ENCODE results near the gene INTS4. TPM values are rescaled to one million over a fixed set of nuclear protein-coding genes. Genes with fewer than 3 reads are reported as not detected.
A peak's percentile ranks its signal among the peaks of the same experiment; 100 is the strongest.
"Not testable (repeated sequence)": the region's sequence is repeated elsewhere in the genome, so short reads cannot be mapped to it uniquely, and the experiment has no call there.

Gene INTS4
- total RNA-seq, 1 donor from 2014 or later: 32.5 TPM

GRCh38 chr11:77942465-77942864, 52.0 kb downstream of the INTS4 start:
- not testable (repeated sequence) for H3K27me3 ChIP-seq (ENCODE audit: control insufficient read depth, insufficient read depth, low read length); H3K36me3 ChIP-seq (ENCODE audit: control insufficient read depth, insufficient read depth, low read length); DNase-seq (ENCODE audit: low read depth); H3K4me3 ChIP-seq (ENCODE audit: low read depth, low read length)

DNA sequence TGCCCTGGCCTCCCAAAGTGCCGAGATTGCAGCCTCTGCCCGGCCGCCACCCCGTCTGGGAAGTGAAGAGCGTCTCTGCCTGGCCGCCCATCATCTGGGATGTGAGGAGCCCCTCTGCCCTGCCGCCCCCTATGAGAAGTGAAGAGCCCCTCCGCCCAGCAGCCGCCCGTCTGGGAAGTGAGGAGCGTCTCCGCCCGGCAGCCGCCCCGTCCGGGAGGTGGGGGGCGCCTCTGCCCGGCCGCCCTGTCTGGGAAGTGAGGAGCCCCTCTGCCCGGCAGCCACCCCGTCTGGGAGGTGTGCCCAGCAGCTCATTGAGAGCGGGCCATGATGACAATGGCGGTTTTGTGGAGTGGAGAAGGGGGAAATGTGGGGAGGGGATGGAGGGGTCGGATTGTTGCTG, 60.9 kb downstream of the INTS4 start:
- DNase-seq (ENCODE audit: low read depth); H3K36me3 ChIP-seq (ENCODE audit: control insufficient read depth, insufficient read depth, low read length); H3K27me3 ChIP-seq (ENCODE audit: control insufficient read depth, insufficient read depth, low read length); H3K4me3 ChIP-seq (ENCODE audit: low read depth, low read length): not testable (repeated sequence)

DNA sequence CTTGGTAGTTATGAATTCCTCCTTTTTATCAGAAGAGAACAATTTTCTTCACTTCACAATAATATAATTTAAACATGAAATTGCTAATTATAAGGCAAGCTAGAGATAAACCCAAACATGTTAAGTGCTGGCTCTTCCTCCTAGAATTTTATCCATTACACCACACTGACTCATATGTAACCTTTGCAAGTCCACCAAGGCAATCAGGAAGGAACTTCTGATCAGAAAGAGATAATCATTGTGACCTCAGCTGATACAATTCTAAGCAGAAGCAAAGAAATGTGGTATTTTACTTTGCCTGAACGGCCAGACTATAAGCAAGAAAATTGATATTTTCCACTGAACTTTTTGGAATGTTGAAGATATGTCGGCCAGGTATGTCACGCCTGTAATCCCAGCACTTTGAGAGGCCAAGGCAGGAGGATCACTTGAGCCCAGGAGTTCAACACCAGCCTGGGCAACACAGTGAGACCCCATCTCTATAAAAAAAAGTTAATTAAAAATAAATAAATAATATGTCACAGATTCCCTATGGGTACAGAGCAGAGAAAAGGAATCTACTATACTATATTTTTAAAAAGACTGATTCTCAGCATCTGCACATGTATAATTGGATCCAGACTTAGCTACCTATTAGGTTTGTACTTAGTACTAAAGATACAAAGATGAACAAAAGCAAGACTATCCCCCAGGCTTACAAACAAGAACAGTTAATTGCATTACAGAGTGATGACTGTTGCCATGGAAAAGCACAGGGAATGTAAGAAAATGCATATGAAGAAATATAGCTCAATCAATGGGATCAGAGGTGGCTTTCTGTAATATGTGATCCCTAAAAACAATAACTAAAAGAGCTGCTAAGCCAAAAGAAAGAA, 63.9 kb downstream of the INTS4 start:
- H3K27me3 ChIP-seq (ENCODE audit: control insufficient read depth, insufficient read depth, low read length); DNase-seq (ENCODE audit: low read depth); H3K4me3 ChIP-seq (ENCODE audit: low read depth, low read length); H3K36me3 ChIP-seq (ENCODE audit: control insufficient read depth, insufficient read depth, low read length): not testable (repeated sequence)

- not testable (repeated sequence) for DNase-seq (ENCODE audit: low read depth); H3K36me3 ChIP-seq (ENCODE audit: control insufficient read depth, insufficient read depth, low read length); H3K27me3 ChIP-seq (ENCODE audit: control insufficient read depth, insufficient read depth, low read length); H3K4me3 ChIP-seq (ENCODE audit: low read depth, low read length)
Observed at GRCh38 chr11:77917713-77918112, 76.8 kb downstream of the INTS4 start.

- peak; percentile 28 for DNase-seq (ENCODE audit: low read depth)
- not testable (repeated sequence) for H3K27me3 ChIP-seq (ENCODE audit: control insufficient read depth, insufficient read depth, low read length); H3K36me3 ChIP-seq (ENCODE audit: control insufficient read depth, insufficient read depth, low read length); H3K4me3 ChIP-seq (ENCODE audit: low read depth, low read length)
Observed at GRCh38 chr11:77914307-77914791, 80.1 kb downstream of the INTS4 start.

GRCh38 chr11:77913608-77914306, 80.7 kb downstream of the INTS4 start:
- not testable (repeated sequence) for H3K4me3 ChIP-seq (ENCODE audit: low read depth, low read length); DNase-seq (ENCODE audit: low read depth); H3K36me3 ChIP-seq (ENCODE audit: control insufficient read depth, insufficient read depth, low read length); H3K27me3 ChIP-seq (ENCODE audit: control insufficient read depth, insufficient read depth, low read length)

GRCh38 chr11:77910828-77911227, 83.6 kb downstream of the INTS4 start:
- not testable (repeated sequence) for H3K27me3 ChIP-seq (ENCODE audit: control insufficient read depth, insufficient read depth, low read length); DNase-seq (ENCODE audit: low read depth); H3K4me3 ChIP-seq (ENCODE audit: low read depth, low read length); H3K36me3 ChIP-seq (ENCODE audit: control insufficient read depth, insufficient read depth, low read length)

DNA sequence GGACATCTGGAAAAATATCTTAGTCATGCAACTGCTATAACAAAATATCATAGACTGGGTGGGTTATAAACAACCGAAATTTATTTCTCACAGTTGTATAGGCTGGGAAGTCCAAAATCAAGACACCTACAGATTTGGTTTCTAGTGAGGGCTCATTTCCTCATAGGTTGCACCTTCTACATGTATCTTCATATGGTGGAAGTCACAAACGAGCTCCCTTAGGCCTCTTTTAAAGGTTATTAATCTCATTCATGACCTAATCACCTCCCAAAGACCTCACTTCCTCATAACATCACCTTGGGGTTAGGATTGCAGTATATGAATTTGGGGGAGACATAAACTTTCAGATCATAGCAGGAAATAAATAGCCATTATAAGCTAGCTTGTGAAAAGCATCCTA, 85.2 kb downstream of the INTS4 start:
- Histone ChIP-seq H3K36me3 (ENCODE audit: control insufficient read depth, insufficient read depth, low read length) (no peaks in the 10 kb centered on the region), H3K27me3 (ENCODE audit: control insufficient read depth, insufficient read depth, low read length) (no peaks in the 10 kb centered on the region), H3K4me3 (ENCODE audit: low read depth, low read length) (no peak overlapping the region)
- TF ChIP-seq CTCF (IDR thresholded peaks at IDR 0.05; ENCODE audit: insufficient read depth, low read length, poor library complexity, severe bottlenecking): no peak
- DNase-seq (ENCODE audit: low read depth): no peak

DNA sequence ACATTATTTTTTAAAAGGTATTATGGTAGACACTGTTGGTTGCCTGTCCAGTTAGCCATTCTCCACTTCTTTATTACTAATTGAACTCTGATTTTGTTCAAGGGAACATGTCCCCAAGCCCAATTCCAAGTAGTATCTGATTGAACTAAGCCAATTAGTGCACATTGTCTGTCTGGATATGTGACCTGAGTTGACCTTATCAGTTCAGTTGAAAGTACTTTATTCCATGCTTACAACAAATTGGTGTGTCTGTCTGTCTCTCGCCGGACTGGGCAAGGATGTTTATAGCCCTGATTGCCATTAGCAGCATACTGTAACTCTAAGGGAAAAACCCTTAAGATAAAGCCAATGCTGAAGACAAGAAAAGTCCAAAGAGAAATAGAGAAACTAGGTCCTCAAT, 85.6 kb downstream of the INTS4 start:
- TF ChIP-seq CTCF (IDR thresholded peaks at IDR 0.05; ENCODE audit: insufficient read depth, low read length, poor library complexity, severe bottlenecking): no peak
- Histone ChIP-seq H3K27me3 (ENCODE audit: control insufficient read depth, insufficient read depth, low read length) (no peaks in the 10 kb centered on the region), H3K4me3 (ENCODE audit: low read depth, low read length) (no peak overlapping the region), H3K36me3 (ENCODE audit: control insufficient read depth, insufficient read depth, low read length) (no peaks in the 10 kb centered on the region)
- no peak for DNase-seq (ENCODE audit: low read depth)

DNA sequence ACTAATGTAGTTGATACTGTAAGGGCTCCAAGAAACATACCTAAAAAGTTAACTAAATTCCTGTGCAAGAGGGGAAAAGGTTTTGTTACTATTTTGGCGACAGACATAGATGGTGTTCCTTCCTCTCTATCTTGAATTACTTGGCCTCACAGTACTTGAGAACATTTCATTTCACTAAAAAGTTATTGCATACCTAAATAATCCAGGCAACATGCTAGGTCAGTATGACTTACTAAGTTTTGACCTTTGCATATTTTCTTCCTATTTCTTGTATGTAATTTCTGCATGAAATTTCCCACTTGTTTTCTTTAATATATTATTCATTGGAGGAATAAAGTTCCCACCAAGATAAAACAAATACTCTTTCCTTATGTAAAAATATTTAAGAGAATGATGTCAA, 99.5 kb downstream of the INTS4 start:
- not testable (repeated sequence) for H3K36me3 ChIP-seq (ENCODE audit: control insufficient read depth, insufficient read depth, low read length); H3K4me3 ChIP-seq (ENCODE audit: low read depth, low read length); H3K27me3 ChIP-seq (ENCODE audit: control insufficient read depth, insufficient read depth, low read length); DNase-seq (ENCODE audit: low read depth)

- DNase-seq (ENCODE audit: low read depth); H3K36me3 ChIP-seq (ENCODE audit: control insufficient read depth, insufficient read depth, low read length): not testable (repeated sequence)
Observed at GRCh38 chr11:77891703-77892102, 102.8 kb downstream of the INTS4 start.

DNA sequence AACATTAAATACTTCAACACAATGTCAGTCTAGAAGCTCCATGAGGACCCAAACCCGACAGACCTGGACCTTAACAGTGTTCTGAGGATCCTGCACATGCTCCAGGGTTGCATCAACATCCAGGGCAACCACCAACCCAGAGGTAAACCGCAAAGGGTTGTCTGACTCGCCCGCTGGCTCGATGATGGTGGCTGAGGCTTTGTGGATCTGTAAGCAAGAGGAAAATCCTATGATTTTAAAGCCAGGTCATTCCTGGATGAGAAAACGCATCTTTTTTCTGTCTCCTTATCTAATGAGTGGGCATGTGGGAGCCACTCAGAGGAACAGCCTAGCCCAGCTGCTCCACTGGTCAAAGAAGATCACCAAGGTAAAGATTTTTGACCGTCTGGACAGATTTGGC, 103.2 kb downstream of the INTS4 start:
- DNase-seq (ENCODE audit: low read depth); H3K4me3 ChIP-seq (ENCODE audit: low read depth, low read length); H3K36me3 ChIP-seq (ENCODE audit: control insufficient read depth, insufficient read depth, low read length); H3K27me3 ChIP-seq (ENCODE audit: control insufficient read depth, insufficient read depth, low read length): not testable (repeated sequence)

More at GRCh38 chr11:77891703-77892102, 102.8 kb downstream of the INTS4 start:
- not testable (repeated sequence) for H3K27me3 ChIP-seq (ENCODE audit: control insufficient read depth, insufficient read depth, low read length); H3K4me3 ChIP-seq (ENCODE audit: low read depth, low read length)
